GM18858 (cell line): ENCODE measurements around the gene VIT.
"Not testable (repeated sequence)": the region's sequence is repeated elsewhere in the genome, so short reads cannot be mapped to it uniquely, and the experiment has no call there.

ENCODE experiments used
- ATAC-seq: cut with Tn5 transposase; IDR thresholded peaks from one replicate; pipeline ENCODE4 v1.9.1; 2021; ENCODE audit not compliant: unreplicated experiment

Gene VIT

GRCh38 chr2:36677996-36678605, 18.4 kb upstream of the VIT start:
- ATAC-seq = no peak

- ATAC-seq = no peak
Measured at GRCh38 chr2:36678856-36679255, 17.7 kb upstream of the VIT start.

DNA sequence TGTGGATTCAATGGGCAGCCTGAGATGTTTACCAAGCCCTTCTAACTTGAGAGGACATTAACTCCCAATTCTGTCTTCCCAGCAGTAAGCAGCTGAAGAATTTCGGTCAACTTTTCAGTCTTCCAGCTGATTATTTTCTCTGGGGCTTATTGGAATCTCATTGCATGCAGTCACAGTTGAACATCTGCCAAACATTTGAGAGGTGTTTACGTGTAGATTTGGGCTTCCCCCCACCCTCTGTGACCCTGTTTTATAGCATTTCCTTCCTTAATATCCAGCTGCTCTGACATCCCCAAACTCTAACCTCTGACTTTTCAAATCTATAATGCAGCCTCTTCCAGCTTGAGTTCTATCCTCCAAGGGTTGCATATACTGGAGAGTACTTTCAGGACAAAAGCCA, 16.5 kb upstream of the VIT start:
- no peak for ATAC-seq

DNA sequence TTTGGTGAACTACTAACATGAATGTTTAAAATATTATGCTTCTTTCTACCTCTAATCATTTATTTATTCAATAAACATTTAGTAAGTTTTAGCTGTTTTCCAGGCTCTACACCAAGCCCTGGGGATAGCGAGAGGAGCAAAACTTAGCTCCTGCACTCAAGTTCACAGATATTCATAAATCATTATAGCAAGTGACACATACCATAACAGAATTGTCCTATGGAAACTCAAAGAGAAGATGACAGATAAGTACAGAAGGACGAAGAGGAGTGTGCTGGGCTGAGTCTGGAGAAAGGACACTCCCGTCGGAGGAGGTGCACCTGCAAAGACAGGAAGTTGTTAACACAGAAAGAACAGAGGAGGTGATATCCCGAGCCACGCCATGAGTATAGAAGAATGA, 13.9 kb upstream of the VIT start:
- no peak for ATAC-seq

DNA sequence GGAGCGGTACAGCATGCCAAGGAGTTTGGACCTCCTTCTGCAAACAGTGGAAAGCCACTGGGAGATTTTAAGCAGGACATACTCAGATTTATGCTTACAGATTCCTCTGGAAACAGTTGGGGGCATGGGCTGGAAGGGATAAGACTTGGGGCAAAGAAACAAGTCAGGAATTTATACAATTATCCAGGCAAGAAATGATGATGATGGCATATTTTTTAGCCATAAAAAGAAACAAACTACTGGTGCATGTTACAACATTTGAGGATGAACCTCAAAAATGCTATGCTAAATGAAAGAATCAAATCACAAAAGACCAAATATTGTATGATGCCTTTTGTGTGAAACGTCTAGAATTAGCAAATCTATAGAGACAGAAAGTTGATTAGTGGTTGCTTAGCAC, 13.5 kb upstream of the VIT start:
- ATAC-seq = no peak

GRCh38 chr2:36688291-36688690, 8.2 kb upstream of the VIT start:
- not testable (repeated sequence) for ATAC-seq

- not testable (repeated sequence) for ATAC-seq
Measured at GRCh38 chr2:36689013-36689412, 7.5 kb upstream of the VIT start.

DNA sequence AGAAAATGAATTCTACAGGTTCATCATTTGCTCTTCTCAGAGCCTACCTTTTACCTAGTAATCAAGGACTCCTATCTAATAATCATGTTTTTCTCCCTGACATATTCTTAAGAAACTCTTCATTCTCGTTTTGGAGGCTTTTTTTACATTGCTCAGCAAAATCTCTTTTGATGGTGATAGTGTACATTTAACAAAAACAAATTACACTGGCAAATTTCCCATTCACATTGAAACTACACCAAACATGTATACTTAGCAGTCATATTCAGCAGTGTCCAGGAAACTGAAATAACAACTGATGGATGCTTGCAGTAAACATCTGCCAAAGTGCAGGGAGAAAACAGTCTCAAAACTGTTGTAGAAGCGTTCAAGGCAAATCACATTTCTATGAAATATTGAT, 4.4 kb upstream of the VIT start:
- no peak for ATAC-seq

GRCh38 chr2:36693825-36694224, 2.7 kb upstream of the VIT start:
- no peak for ATAC-seq

DNA sequence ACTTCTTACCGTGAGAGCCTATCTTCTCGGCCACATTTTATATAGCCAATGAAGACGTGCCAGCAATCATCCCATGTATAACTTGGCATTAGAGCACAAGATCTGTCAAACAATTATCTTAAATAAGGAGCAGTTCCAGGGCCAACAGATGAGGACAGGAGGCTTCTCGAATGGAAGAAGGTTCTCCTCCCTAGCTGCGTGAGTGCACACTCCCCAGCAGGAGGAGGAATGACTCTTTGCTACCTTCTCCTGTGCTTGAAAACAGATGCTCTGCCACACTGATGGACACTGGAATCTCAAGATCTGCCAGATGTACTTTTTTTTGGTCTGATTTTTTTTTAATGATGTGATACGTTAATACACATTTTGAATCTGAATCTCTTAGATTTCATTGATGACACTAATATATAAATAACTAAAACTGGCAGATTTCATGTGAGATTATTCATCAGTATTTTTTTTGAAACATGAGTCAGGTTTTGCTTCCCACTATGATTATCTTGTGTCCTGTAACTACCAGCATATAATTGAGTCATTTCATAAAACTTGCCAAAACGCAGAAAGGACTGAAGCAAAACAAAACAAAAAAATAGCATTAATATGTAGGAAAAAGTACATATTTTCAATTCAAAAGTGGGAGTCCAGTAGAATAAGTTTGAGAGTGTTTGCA, 626 bp upstream of the VIT start:
- no peak for ATAC-seq

GRCh38 chr2:36697424-36698066, 1.0 kb downstream of the VIT start:
- no peak for ATAC-seq

- no peak for ATAC-seq
Measured at GRCh38 chr2:36698993-36699392, 2.5 kb downstream of the VIT start.

DNA sequence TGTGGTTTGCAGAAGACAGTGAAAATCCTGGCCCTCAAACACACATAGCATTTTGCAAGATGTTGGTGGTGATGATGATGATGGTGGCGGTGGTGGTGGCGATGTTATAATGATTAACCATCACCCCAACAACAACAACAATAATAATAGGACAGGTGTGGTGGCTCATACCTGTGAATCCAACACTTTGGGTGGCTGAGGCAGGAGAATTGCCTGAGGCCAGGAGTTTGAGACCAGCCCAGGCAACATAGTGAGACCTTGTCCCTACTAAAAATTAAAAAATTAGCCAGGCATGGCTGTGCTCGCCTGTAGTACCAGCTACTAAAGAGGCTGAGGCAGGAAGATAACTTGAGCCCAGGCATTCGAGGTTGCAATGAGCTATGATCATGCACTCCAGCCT, 3.8 kb downstream of the VIT start:
- no peak for ATAC-seq

DNA sequence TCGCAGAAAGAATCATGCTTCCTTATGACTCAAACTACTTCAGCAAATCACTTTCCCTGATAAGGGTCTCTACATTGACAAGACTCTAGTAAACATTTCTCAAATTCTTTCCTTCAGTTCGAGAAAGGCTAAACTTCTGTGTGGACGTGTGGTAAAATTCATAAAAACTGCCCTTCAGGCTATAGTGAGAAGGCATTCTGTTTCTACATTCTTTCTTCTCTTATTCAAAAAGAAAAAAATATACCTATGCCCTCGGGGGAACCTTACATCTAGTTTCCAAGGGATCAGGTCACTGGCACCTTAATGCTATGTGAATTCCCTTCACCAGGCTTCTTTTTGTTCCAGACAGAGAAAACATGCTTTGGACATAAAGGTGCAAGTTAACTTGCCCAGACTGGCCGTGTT, 4.9 kb downstream of the VIT start:
- no peak for ATAC-seq

GRCh38 chr2:36701918-36702317, 5.4 kb downstream of the VIT start:
- no peak for ATAC-seq

GRCh38 chr2:36702781-36703180, 6.3 kb downstream of the VIT start:
- ATAC-seq = no peak

DNA sequence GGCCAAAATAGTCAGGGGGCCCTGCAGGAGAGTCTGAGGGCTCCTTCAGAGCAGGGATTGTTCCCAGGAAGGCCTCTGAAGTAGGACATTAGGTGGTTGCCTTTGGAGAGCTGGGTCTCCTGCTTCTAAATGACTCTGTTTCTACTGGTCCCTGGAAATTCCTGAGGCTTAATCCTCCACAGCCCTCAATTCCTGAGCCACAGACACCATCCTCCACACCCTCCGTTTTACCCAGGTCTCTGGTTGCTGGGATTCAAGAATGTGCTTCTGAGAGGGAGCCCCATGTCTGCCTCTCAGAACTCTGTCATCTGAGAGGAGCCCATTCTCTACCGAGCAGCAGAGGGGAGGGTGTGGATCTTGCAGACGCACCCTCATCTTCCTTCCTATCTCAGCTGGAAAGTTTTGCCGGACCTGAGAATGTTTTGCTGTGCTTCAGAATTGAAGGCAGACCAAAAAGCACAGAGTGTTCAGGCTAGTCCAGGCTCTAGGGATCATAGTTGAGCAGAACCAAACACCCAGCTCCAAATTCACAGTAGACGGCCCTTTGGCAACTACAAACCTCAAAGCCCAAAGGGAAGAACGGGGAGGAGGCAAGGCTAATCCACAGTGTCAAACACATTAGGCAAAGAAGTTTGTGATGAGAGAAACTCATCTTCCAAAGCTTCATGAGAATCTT, 8.1 kb downstream of the VIT start:
- ATAC-seq = no peak

DNA sequence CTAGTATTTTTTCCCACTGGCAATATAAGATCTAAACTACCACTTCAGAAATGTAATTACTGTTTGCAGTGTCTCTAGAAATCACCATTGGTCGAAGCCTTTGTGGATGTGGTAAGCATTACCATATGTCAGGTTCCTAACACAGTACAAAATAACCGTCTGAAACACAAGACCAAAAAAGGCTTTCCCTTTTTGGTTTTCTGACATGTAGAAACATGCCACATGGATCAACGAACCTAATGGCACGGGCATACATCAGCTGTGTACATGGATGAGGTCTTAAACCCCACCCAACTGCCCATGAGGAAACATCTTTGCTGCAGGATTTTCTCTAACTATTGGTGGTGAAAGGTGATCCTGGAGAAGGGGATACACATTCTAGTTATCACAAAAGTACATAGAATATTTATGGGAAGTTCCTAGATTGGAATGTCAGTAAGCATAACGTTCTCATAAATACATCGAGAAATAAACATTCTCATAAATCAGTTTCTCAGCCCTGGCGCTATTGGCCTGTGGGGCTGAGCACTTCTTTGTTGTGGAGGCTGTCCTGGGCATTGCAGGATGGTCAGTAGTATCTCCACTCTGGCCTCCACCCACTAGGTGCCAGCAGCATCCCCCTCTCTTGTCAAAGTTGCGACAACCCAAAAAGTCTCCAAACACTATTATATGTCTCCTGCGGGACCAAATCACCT, 9.0 kb downstream of the VIT start:
- no peak for ATAC-seq

GRCh38 chr2:36706021-36706876, 9.7 kb downstream of the VIT start:
- no peak for ATAC-seq

GRCh38 chr2:36707050-36707449, 10.5 kb downstream of the VIT start:
- no peak for ATAC-seq
